Activated CD8-positive, alpha-beta memory T cell treated with anti-CD3 and anti-CD28 coated beads for 1 hour (primary cell): ENCODE data around the gene XPO5.
"Not testable (repeated sequence)": the region's sequence is repeated elsewhere in the genome, so short reads cannot be mapped to it uniquely, and the experiment has no call there.

Source experiments
- DNase-seq, 2 donors: peaks; one replicate each; pipeline ENCODE4 v3.0.0-alpha.2; 2020; ENCODE audit warnings: low read depth in 1 of 2; ENCODE audit errors: extremely low read depth in 1 of 2

Gene XPO5

GRCh38 chr6:43575772-43576551 is at the start of gene XPO5, which contains the start of gene POLH:
XPO5 (minus strand) TSS chr6:43576038; CDS start chr6:43575864, 174 bp downstream.
POLH (plus strand) TSS chr6:43576185; CDS start chr6:43582320, 6,135 bp downstream.
- peak; percentile 75 to 87 for DNase-seq

GRCh38 chr6:43625393-43625992 is 49.7 kb upstream of the XPO5 start:
- DNase-seq = no peak

GRCh38 chr6:43624786-43625288 is 49.0 kb upstream of the XPO5 start:
- DNase-seq = no peak

GRCh38 chr6:43623880-43624785 is 48.3 kb upstream of the XPO5 start:
- DNase-seq = no peak

GRCh38 chr6:43622541-43622940 is 46.7 kb upstream of the XPO5 start:
- no peak for DNase-seq

GRCh38 chr6:43621836-43622180 is 46.0 kb upstream of the XPO5 start:
- DNase-seq = no peak

GRCh38 chr6:43621078-43621835 is 45.4 kb upstream of the XPO5 start:
- no peak for DNase-seq

GRCh38 chr6:43616725-43617472 is 41.1 kb upstream of the XPO5 start:
- no peak for DNase-seq

- no peak for DNase-seq
Observed at GRCh38 chr6:43614396-43614730, 38.5 kb upstream of the XPO5 start.

GRCh38 chr6:43613721-43614395 is 38.0 kb upstream of the XPO5 start:
- DNase-seq = no peak

GRCh38 chr6:43610431-43610830 is 34.6 kb upstream of the XPO5 start:
- DNase-seq = no peak

GRCh38 chr6:43609402-43609801 is 33.6 kb upstream of the XPO5 start:
- DNase-seq = no peak

GRCh38 chr6:43608807-43609206 is 33.0 kb upstream of the XPO5 start:
- no peak for DNase-seq

- DNase-seq = peak in 1 of 2 donors; percentile 35
Observed at GRCh38 chr6:43608310-43608763, 32.5 kb upstream of the XPO5 start.

GRCh38 chr6:43606019-43606418 is 30.2 kb upstream of the XPO5 start:
- no peak for DNase-seq

GRCh38 chr6:43604174-43604573 is 28.3 kb upstream of the XPO5 start:
- no peak for DNase-seq

GRCh38 chr6:43600595-43600994 is 24.8 kb upstream of the XPO5 start:
- DNase-seq = no peak

- no peak for DNase-seq
Observed at GRCh38 chr6:43593938-43594337, 18.1 kb upstream of the XPO5 start.

GRCh38 chr6:43589564-43589963 is 13.7 kb upstream of the XPO5 start:
- DNase-seq = not testable (repeated sequence)
